Ishikawa (cell line): Measurements from ENCODE around the gene MAPK1.

Experiments
- CEBPB ChIP-seq: IDR thresholded peaks from 2 replicates; pipeline ENCODE4 v1.6.1; 2012
- CREB1 ChIP-seq: IDR thresholded peaks from 2 replicates; pipeline ENCODE4 v1.6.1; 2012; ENCODE audit warnings: low read depth
- EGR1 ChIP-seq: IDR thresholded peaks from 2 replicates; pipeline ENCODE4 v1.6.1; 2012
- EP300 ChIP-seq: IDR thresholded peaks from 2 replicates; pipeline ENCODE4 v1.6.1; 2012; ENCODE audit warnings: borderline replicate concordance
- FOXM1 ChIP-seq: IDR thresholded peaks from 2 replicates; pipeline ENCODE4 v1.6.1; 2012; ENCODE audit warnings: low read depth, borderline replicate concordance
- MAX ChIP-seq: IDR thresholded peaks from 2 replicates; pipeline ENCODE4 v1.6.1; 2012
- NFIC ChIP-seq: IDR thresholded peaks from 2 replicates; pipeline ENCODE4 v1.6.1; 2012
- RAD21 ChIP-seq: IDR thresholded peaks from 2 replicates; pipeline ENCODE4 v1.6.1; 2012; ENCODE audit warnings: low read depth
- TAF1 ChIP-seq: IDR thresholded peaks from 2 replicates; pipeline ENCODE4 v1.6.1; 2012; ENCODE audit warnings: low read depth, mild to moderate bottlenecking
- TCF12 ChIP-seq: IDR thresholded peaks from 2 replicates; pipeline ENCODE4 v1.6.1; 2012; ENCODE audit warnings: low read depth
- TEAD4 ChIP-seq: IDR thresholded peaks from 2 replicates; pipeline ENCODE4 v1.6.1; 2012
- USF1 ChIP-seq: IDR thresholded peaks from 2 replicates; pipeline ENCODE4 v1.6.1; 2012
- YY1 ChIP-seq: IDR thresholded peaks from 2 replicates; pipeline ENCODE4 v1.6.1; 2012; ENCODE audit warnings: low read depth
- ZBTB7A ChIP-seq: IDR thresholded peaks from 2 replicates; pipeline ENCODE4 v1.6.1; 2012; ENCODE audit warnings: low read depth
- TF ChIP-seq, protein P1 (sequence below): IDR thresholded peaks from 2 replicates; pipeline ENCODE4 v1.6.1; 2012; ENCODE audit warnings: low read depth, mild to moderate bottlenecking

The MAPK1 gene

GRCh38 chr22:21815357-21815756, 52.1 kb downstream of the MAPK1 start:
- no peak for TF ChIP-seq CEBPB
- TF ChIP-seq TAF1: no peak
- TF ChIP-seq EP300: no peak
- TF ChIP-seq NFIC: no peak
- no peak for TF ChIP-seq EGR1
- TF ChIP-seq, protein P1, sequence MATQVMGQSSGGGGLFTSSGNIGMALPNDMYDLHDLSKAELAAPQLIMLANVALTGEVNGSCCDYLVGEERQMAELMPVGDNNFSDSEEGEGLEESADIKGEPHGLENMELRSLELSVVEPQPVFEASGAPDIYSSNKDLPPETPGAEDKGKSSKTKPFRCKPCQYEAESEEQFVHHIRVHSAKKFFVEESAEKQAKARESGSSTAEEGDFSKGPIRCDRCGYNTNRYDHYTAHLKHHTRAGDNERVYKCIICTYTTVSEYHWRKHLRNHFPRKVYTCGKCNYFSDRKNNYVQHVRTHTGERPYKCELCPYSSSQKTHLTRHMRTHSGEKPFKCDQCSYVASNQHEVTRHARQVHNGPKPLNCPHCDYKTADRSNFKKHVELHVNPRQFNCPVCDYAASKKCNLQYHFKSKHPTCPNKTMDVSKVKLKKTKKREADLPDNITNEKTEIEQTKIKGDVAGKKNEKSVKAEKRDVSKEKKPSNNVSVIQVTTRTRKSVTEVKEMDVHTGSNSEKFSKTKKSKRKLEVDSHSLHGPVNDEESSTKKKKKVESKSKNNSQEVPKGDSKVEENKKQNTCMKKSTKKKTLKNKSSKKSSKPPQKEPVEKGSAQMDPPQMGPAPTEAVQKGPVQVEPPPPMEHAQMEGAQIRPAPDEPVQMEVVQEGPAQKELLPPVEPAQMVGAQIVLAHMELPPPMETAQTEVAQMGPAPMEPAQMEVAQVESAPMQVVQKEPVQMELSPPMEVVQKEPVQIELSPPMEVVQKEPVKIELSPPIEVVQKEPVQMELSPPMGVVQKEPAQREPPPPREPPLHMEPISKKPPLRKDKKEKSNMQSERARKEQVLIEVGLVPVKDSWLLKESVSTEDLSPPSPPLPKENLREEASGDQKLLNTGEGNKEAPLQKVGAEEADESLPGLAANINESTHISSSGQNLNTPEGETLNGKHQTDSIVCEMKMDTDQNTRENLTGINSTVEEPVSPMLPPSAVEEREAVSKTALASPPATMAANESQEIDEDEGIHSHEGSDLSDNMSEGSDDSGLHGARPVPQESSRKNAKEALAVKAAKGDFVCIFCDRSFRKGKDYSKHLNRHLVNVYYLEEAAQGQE: no peak
- no peak for TF ChIP-seq MAX
- no peak for TF ChIP-seq TCF12
- no peak for TF ChIP-seq FOXM1
- no peak for TF ChIP-seq ZBTB7A
- no peak for TF ChIP-seq CREB1
- no peak for TF ChIP-seq YY1
- no peak for TF ChIP-seq USF1
- TF ChIP-seq TEAD4: no peak
- no peak for TF ChIP-seq RAD21

GRCh38 chr22:21811982-21812381, 55.5 kb downstream of the MAPK1 start:
- TF ChIP-seq TCF12 (no peak), USF1 (no peak), CEBPB (no peak), NFIC (no peak), RAD21 (no peak)
- TF ChIP-seq, protein P1: no peak

DNA sequence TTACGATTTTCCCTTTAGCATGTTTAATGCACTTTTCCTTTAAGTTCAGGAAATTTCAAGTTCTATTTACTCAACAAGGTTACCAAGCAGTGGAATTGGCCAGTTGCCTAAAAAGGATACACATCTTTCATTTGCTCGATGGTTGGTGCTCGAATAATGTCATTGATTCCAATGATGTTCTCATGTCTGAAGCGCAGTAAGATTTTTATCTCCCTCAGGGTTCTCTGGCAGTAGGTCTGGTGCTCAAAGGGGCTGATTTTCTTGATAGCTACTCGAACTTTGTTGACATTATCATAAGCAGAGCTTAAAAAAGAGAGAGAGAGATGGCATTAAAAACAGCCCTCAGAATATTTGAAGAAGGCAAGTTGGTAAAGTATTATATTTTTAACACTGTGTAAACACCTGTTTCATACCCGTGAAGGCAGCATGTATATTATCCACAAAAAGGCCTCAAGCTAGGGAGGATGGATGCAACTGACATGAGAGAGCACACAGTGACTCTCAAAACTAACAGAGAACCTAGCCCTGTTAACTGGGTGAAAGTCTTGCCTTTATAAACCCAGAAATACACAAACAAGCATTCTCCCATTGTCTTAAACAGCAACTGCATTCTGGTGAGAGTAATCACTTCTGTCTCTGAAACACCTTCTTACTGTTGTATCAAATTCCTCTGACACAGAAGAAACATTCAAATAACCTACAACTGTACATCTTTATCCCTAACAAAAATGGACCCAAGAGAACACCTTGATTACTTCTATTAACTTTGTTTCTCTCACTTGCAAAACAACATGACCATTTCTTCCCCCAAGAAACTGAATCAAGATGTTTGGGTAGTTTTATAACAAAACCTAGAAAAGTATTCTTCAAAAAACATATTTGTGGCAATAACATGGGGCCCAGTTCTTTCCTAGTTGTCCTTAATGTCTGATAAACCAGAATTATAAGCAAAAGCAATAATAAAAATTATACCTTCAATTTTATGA, 59.6 kb downstream of the MAPK1 start:
- TF ChIP-seq MAX (no peak), FOXM1 (no peak), TEAD4 (no peak), CREB1 (no peak)

DNA sequence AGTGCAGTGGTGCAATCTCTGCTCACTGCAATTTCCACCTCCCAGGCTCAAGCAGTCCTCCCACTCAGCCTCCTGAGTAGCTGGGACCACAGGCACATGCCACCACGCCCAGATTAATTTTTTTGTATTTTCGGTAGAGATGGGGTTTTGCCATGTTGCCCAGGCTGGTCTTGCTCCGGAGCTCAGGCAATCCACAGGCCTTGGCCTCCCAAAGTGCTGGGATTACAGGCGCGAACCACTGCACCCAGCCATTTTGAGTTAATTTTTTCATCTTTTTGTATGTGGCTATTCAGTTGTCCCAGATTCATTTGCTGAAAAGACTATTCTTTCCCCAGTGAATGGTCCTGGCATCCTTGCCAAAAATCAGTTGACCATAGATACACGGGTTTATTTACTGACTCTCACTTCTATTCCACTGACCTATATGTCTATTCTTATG, 63.6 kb downstream of the MAPK1 start:
- no peak for TF ChIP-seq TAF1
- no peak for TF ChIP-seq CREB1
- TF ChIP-seq YY1: no peak
- no peak for TF ChIP-seq MAX
- no peak for TF ChIP-seq ZBTB7A
- no peak for TF ChIP-seq EGR1
- TF ChIP-seq FOXM1: no peak
- no peak for TF ChIP-seq TEAD4
- TF ChIP-seq EP300: no peak
- no peak for TF ChIP-seq NFIC
- TF ChIP-seq TCF12: no peak
- no peak for TF ChIP-seq RAD21
- TF ChIP-seq, protein P1: no peak
- TF ChIP-seq CEBPB: no peak
- TF ChIP-seq USF1: no peak
